Neural crest cell (in vitro differentiated cells): Measurements from ENCODE around the gene SP6. TPM values are rescaled to one million over a fixed set of nuclear protein-coding genes. Genes with fewer than 3 reads are reported as not detected.

Source experiments
- DNase-seq: peaks from one replicate; pipeline ENCODE4 v3.0.0; 2021; ENCODE audit warnings: low read depth, mixed read lengths, low spot score
- H3K27ac Mint-ChIP-seq: one replicate; pipeline ENCODE4 v1.8.0; 2021; ENCODE audit warnings: mild to moderate bottlenecking, mixed read lengths; ENCODE audit not compliant: unreplicated experiment
- H3K27me3 Mint-ChIP-seq: 2 replicates; pipeline ENCODE4 v1.8.0; 2021; ENCODE audit warnings: low read depth, mild to moderate bottlenecking, mixed read lengths
- H3K36me3 Mint-ChIP-seq: 2 replicates; pipeline ENCODE4 v1.8.0; 2021; ENCODE audit warnings: low read depth, mild to moderate bottlenecking, mixed read lengths
- H3K4me1 Mint-ChIP-seq: 2 replicates; pipeline ENCODE4 v1.8.0; 2021; ENCODE audit warnings: mixed read lengths
- H3K4me3 Mint-ChIP-seq: one replicate; pipeline ENCODE4 v1.8.0; 2021; ENCODE audit warnings: mild to moderate bottlenecking, mixed read lengths
- H3K9me3 Mint-ChIP-seq: 2 replicates; pipeline ENCODE4 v1.8.0; 2021; ENCODE audit warnings: mixed read lengths
- total RNA-seq: library from RNA; stranded (reverse); gene quantifications from 2 replicates; pipeline ENCODE4 v1.2.1, GENCODE V29; 2021
- TF ChIP-seq, protein P1 (sequence below): fragments of 200-600 bp; sonication (generic); conservative IDR thresholded peaks from 2 replicates; pipeline ENCODE4 v1.5.0; 2021; ENCODE audit warnings: antibody characterized with exemption, mild to moderate bottlenecking

The SP6 gene
- total RNA-seq, 1 donor from 2014 or later = 0.16 TPM

DNA sequence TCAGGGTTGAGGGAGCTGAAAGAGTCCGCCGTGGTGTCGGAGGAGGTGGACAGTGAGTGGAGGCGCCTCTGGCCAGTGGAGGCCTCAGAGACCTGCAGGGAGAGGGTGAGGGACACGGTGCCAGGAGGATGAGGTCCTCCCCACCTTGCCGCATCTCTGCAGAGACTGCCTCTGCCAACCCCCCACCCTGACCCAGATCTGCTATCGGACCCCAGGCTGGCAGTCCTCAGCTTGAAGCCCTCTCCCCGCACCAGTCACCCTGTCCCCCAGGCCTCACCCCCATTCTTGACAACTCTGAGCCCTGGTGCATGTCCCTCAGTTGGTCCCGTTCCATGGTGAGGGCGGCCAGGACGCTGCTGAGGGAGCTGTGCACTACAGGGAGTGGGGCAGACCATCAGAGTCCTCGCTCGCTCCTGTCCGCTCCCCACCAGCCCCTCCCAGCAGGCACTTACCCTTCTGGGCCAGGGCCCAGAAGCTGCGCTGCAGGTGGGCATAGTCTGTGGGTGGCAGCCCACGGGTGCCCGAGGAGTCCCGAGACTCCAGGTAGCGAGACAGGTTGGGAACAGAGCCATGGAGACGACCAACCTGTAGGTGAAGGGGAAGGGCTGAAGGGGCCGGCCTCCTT lies 34.7 kb downstream of the SP6 start:
- H3K27ac Mint-ChIP-seq = no peak overlapping the region
- H3K36me3 Mint-ChIP-seq = no peaks in the 10 kb centered on the region
- no peak overlapping the region for H3K4me3 Mint-ChIP-seq
- TF ChIP-seq, protein P1, sequence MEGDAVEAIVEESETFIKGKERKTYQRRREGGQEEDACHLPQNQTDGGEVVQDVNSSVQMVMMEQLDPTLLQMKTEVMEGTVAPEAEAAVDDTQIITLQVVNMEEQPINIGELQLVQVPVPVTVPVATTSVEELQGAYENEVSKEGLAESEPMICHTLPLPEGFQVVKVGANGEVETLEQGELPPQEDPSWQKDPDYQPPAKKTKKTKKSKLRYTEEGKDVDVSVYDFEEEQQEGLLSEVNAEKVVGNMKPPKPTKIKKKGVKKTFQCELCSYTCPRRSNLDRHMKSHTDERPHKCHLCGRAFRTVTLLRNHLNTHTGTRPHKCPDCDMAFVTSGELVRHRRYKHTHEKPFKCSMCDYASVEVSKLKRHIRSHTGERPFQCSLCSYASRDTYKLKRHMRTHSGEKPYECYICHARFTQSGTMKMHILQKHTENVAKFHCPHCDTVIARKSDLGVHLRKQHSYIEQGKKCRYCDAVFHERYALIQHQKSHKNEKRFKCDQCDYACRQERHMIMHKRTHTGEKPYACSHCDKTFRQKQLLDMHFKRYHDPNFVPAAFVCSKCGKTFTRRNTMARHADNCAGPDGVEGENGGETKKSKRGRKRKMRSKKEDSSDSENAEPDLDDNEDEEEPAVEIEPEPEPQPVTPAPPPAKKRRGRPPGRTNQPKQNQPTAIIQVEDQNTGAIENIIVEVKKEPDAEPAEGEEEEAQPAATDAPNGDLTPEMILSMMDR = no peak
- no peaks in the 10 kb centered on the region for H3K27me3 Mint-ChIP-seq
- peaks cover 6% of the 10 kb centered on the region for H3K4me1 Mint-ChIP-seq
- H3K9me3 Mint-ChIP-seq = no peaks in the 10 kb centered on the region
- DNase-seq = no peak

DNA sequence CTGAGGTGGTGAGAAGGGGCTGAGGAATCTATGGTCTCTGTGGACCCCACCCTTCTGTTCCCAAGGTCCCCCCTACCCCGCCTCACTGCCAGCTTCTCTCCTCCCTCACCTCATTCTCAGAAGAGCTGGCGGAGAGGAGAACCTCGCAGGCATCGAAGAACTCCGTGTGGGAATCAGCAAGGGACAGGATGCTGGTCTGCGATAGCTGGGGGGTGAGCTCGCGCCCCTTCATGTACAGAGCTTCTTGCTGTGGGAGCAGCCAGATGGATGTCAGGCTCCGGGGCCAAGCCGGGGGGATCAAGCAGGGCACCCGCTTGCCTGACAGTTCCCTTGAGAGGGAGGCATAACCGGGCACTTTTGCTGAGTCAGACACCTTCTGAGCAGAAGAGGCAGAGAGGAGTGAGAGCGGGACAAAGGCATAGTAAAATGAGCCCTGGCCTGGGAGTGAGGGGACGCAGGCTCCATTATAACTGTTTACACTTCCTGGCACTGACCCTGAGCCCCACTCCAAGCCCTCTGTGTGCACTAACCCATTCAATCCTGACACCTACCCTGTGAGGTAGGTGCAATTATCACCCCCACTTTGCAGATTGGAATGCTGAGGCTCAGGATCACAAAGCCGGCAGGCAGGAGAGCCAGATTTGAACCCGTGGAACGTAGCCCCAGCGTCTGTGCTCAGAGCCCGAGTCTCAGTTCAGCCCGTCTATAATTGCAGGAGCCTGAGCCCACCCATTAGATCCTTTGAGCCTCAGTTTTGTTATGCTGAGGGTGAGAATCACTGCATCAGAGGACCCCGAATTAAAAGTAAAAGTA lies 35.7 kb downstream of the SP6 start:
- Mint-ChIP-seq H3K27me3 (no peaks in the 10 kb centered on the region), H3K4me1 (no peaks in the 10 kb centered on the region), H3K9me3 (no peaks in the 10 kb centered on the region), H3K4me3 (no peak overlapping the region), H3K27ac (no peak overlapping the region), H3K36me3 (no peaks in the 10 kb centered on the region)
- TF ChIP-seq, protein P1 = no peak
- DNase-seq = no peak

- Mint-ChIP-seq H3K4me3 (no peak overlapping the region), H3K27me3 (no peaks in the 10 kb centered on the region), H3K27ac (no peak overlapping the region), H3K4me1 (no peaks in the 10 kb centered on the region), H3K36me3 (no peaks in the 10 kb centered on the region), H3K9me3 (no peaks in the 10 kb centered on the region)
- no peak for DNase-seq
- TF ChIP-seq, protein P1 = no peak
Observed at GRCh38 chr17:47813512-47814031, 37.4 kb downstream of the SP6 start.

GRCh38 chr17:47813077-47813476 lies 37.9 kb downstream of the SP6 start:
- H3K27ac Mint-ChIP-seq = no peak overlapping the region
- no peaks in the 10 kb centered on the region for H3K27me3 Mint-ChIP-seq
- no peaks in the 10 kb centered on the region for H3K9me3 Mint-ChIP-seq
- H3K36me3 Mint-ChIP-seq = no peaks in the 10 kb centered on the region
- DNase-seq = no peak
- no peaks in the 10 kb centered on the region for H3K4me1 Mint-ChIP-seq
- TF ChIP-seq, protein P1 = no peak
- H3K4me3 Mint-ChIP-seq = no peak overlapping the region

- DNase-seq = no peak
- H3K9me3 Mint-ChIP-seq = no peaks in the 10 kb centered on the region
- H3K4me3 Mint-ChIP-seq = no peak overlapping the region
- TF ChIP-seq, protein P1 = no peak
- no peaks in the 10 kb centered on the region for H3K4me1 Mint-ChIP-seq
- peak overlapping the region; percentile 52 for H3K27ac Mint-ChIP-seq
- H3K27me3 Mint-ChIP-seq = no peaks in the 10 kb centered on the region
- H3K36me3 Mint-ChIP-seq = no peaks in the 10 kb centered on the region
Observed at GRCh38 chr17:47812146-47812920, 38.6 kb downstream of the SP6 start.
